HEK293 (cell line): Measurements from ENCODE around the gene RAMP3.

Experiments used
- RBAK ChIP-seq: fragments of 450-650 bp; formaldehyde crosslinking; IDR thresholded peaks from 2 replicates; pipeline ENCODE4 v1.5.1; 2016; ENCODE audit warnings: missing biosample characterization, missing genetic modification characterization
- ZNF658 ChIP-seq: fragments of 450-650 bp; formaldehyde crosslinking; IDR thresholded peaks from 2 replicates; pipeline ENCODE4; 2016; ENCODE audit warnings: missing biosample characterization, missing genetic modification characterization
- TF ChIP-seq, protein P1 (sequence below): fragments of 450-650 bp; formaldehyde crosslinking; IDR thresholded peaks from 2 replicates; pipeline ENCODE4 v1.5.1; 2016; ENCODE audit warnings: missing biosample characterization, missing genetic modification characterization
- TF ChIP-seq, protein P2 (sequence below): fragments of 450-650 bp; formaldehyde crosslinking; IDR thresholded peaks from 2 replicates; pipeline ENCODE4 v1.5.1; 2016; ENCODE audit warnings: missing biosample characterization, missing genetic modification characterization
- TF ChIP-seq, protein P3 (sequence below): fragments of 450-650 bp; formaldehyde crosslinking; IDR thresholded peaks from 2 replicates; pipeline ENCODE4 v1.5.1; 2016; ENCODE audit warnings: missing biosample characterization, missing genetic modification characterization
- TF ChIP-seq, protein P4 (sequence below): fragments of 450-650 bp; formaldehyde crosslinking; IDR thresholded peaks from 2 replicates; pipeline ENCODE4 v1.5.1; 2016; ENCODE audit warnings: missing biosample characterization, missing genetic modification characterization
- TF ChIP-seq, protein P5 (sequence below): fragments of 450-650 bp; formaldehyde crosslinking; IDR thresholded peaks from 2 replicates; pipeline ENCODE4 v1.5.1; 2016; ENCODE audit warnings: missing biosample characterization, missing genetic modification characterization
- TF ChIP-seq, protein P6 (sequence below): fragments of 450-650 bp; formaldehyde crosslinking; IDR thresholded peaks from 2 replicates; pipeline ENCODE4 v1.5.1; 2016; ENCODE audit warnings: missing biosample characterization, missing genetic modification characterization

DNA sequence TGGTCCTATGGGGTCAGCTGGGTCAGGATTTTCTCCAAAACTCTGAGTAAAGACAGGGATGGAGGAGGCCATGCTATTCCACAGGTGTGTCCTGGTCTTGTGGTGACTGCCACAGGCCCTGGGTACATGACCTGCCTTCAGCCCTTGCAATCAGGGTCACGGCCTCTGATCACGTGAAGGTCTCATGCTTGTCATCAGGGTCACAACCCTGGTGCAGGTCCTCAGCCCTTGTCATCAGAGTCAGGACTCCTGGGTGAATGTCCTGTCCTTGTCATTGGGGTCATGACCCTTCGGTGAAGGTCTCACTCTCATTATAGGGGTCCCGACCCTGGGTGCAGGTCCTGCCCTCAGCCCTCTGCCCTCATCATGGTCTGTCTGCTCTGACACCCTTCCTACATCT lies 24.2 kb upstream of the RAMP3 start:
- TF ChIP-seq, protein P1, sequence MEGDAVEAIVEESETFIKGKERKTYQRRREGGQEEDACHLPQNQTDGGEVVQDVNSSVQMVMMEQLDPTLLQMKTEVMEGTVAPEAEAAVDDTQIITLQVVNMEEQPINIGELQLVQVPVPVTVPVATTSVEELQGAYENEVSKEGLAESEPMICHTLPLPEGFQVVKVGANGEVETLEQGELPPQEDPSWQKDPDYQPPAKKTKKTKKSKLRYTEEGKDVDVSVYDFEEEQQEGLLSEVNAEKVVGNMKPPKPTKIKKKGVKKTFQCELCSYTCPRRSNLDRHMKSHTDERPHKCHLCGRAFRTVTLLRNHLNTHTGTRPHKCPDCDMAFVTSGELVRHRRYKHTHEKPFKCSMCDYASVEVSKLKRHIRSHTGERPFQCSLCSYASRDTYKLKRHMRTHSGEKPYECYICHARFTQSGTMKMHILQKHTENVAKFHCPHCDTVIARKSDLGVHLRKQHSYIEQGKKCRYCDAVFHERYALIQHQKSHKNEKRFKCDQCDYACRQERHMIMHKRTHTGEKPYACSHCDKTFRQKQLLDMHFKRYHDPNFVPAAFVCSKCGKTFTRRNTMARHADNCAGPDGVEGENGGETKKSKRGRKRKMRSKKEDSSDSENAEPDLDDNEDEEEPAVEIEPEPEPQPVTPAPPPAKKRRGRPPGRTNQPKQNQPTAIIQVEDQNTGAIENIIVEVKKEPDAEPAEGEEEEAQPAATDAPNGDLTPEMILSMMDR (tag by site-specific recombination): no peak
- TF ChIP-seq, protein P2, sequence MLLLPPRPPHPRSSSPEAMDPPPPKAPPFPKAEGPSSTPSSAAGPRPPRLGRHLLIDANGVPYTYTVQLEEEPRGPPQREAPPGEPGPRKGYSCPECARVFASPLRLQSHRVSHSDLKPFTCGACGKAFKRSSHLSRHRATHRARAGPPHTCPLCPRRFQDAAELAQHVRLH: no peak
- TF ChIP-seq, protein P3, sequence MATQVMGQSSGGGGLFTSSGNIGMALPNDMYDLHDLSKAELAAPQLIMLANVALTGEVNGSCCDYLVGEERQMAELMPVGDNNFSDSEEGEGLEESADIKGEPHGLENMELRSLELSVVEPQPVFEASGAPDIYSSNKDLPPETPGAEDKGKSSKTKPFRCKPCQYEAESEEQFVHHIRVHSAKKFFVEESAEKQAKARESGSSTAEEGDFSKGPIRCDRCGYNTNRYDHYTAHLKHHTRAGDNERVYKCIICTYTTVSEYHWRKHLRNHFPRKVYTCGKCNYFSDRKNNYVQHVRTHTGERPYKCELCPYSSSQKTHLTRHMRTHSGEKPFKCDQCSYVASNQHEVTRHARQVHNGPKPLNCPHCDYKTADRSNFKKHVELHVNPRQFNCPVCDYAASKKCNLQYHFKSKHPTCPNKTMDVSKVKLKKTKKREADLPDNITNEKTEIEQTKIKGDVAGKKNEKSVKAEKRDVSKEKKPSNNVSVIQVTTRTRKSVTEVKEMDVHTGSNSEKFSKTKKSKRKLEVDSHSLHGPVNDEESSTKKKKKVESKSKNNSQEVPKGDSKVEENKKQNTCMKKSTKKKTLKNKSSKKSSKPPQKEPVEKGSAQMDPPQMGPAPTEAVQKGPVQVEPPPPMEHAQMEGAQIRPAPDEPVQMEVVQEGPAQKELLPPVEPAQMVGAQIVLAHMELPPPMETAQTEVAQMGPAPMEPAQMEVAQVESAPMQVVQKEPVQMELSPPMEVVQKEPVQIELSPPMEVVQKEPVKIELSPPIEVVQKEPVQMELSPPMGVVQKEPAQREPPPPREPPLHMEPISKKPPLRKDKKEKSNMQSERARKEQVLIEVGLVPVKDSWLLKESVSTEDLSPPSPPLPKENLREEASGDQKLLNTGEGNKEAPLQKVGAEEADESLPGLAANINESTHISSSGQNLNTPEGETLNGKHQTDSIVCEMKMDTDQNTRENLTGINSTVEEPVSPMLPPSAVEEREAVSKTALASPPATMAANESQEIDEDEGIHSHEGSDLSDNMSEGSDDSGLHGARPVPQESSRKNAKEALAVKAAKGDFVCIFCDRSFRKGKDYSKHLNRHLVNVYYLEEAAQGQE (tag by site-specific recombination): no peak
- TF ChIP-seq, protein P4, sequence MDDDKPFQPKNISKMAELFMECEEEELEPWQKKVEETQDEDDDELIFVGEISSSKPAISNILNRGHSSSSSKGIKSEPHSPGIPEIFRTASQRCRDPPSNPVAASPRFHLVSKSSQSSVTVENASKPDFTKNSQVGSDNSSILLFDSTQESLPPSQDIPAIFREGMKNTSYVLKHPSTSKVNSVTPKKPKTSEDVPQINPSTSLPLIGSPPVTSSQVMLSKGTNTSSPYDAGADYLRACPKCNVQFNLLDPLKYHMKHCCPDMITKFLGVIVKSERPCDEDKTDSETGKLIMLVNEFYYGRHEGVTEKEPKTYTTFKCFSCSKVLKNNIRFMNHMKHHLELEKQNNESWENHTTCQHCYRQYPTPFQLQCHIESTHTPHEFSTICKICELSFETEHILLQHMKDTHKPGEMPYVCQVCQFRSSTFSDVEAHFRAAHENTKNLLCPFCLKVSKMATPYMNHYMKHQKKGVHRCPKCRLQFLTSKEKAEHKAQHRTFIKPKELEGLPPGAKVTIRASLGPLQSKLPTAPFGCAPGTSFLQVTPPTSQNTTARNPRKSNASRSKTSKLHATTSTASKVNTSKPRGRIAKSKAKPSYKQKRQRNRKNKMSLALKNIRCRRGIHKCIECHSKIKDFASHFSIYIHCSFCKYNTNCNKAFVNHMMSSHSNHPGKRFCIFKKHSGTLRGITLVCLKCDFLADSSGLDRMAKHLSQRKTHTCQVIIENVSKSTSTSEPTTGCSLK: no peak
- TF ChIP-seq, protein P5, sequence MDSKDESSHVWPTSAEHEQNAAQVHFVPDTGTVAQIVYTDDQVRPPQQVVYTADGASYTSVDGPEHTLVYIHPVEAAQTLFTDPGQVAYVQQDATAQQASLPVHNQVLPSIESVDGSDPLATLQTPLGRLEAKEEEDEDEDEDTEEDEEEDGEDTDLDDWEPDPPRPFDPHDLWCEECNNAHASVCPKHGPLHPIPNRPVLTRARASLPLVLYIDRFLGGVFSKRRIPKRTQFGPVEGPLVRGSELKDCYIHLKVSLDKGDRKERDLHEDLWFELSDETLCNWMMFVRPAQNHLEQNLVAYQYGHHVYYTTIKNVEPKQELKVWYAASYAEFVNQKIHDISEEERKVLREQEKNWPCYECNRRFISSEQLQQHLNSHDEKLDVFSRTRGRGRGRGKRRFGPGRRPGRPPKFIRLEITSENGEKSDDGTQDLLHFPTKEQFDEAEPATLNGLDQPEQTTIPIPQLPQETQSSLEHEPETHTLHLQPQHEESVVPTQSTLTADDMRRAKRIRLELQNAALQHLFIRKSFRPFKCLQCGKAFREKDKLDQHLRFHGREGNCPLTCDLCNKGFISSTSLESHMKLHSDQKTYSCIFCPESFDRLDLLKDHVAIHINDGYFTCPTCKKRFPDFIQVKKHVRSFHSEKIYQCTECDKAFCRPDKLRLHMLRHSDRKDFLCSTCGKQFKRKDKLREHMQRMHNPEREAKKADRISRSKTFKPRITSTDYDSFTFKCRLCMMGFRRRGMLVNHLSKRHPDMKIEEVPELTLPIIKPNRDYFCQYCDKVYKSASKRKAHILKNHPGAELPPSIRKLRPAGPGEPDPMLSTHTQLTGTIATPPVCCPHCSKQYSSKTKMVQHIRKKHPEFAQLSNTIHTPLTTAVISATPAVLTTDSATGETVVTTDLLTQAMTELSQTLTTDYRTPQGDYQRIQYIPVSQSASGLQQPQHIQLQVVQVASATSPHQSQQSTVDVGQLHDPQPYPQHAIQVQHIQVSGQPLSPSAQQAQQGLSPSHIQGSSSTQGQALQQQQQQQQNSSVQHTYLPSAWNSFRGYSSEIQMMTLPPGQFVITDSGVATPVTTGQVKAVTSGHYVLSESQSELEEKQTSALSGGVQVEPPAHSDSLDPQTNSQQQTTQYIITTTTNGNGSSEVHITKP: no peak
- TF ChIP-seq ZNF658 (tag by site-specific recombination) (no peak), RBAK (tag by site-specific recombination) (no peak)
- TF ChIP-seq, protein P6, sequence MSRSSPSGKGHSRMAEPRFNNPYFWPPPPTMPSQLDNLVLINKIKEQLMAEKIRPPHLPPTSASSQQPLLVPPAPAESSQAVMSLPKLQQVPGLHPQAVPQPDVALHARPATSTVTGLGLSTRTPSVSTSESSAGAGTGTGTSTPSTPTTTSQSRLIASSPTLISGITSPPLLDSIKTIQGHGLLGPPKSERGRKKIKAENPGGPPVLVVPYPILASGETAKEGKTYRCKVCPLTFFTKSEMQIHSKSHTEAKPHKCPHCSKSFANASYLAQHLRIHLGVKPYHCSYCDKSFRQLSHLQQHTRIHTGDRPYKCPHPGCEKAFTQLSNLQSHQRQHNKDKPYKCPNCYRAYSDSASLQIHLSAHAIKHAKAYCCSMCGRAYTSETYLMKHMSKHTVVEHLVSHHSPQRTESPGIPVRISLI (tag by site-specific recombination): no peak
